Measurements from ENCODE around the gene DTNA.

GRCh38 chr18:34696671-34697070 is 13.4 kb upstream of the DTNA start:
- TF ChIP-seq EZH2phosphoT487 (IDR thresholded peaks at IDR 0.05; ENCODE audit: low read length): no peak
- TF ChIP-seq CTCF (IDR thresholded peaks at IDR 0.05; ENCODE audit: low read length): no peak

Data from MM.1S (cell line).